BE2C (cell line): Measurements from ENCODE around the gene CRYBA2.
A peak's percentile ranks its signal among the peaks of the same experiment; 100 is the strongest.

Experiments
- DNase-seq: peaks from one replicate; pipeline ENCODE4 v3.0.0-alpha.2; 2020
- H3K27me3 ChIP-seq: fragments of 250-450 bp; sonication (Bioruptor Pico); 2 replicates; pipeline ENCODE4 v1.5.1; 2020; ENCODE audit warnings: mild to moderate bottlenecking
- H3K36me3 ChIP-seq: fragments of 250-450 bp; sonication (Bioruptor Pico); 2 replicates; pipeline ENCODE4 v1.5.1; 2020; ENCODE audit warnings: mild to moderate bottlenecking
- H3K4me1 ChIP-seq: fragments of 250-450 bp; sonication (Bioruptor Pico); 2 replicates; pipeline ENCODE4 v1.5.1; 2020
- H3K4me3 ChIP-seq: 2 replicates; pipeline ENCODE4 v1.5.1; 2011; ENCODE audit warnings: low read depth, low read length
- H3K9me3 ChIP-seq: fragments of 250-450 bp; sonication (Bioruptor Pico); 2 replicates; pipeline ENCODE4 v1.5.1; 2020
- CTCF ChIP-seq: IDR thresholded peaks from 2 replicates; pipeline ENCODE4 v1.5.1; 2012; ENCODE audit warnings: mild to moderate bottlenecking, low read depth, low read length

CRYBA2 gene

GRCh38 chr2:218984239-218985020 lies 8.8 kb downstream of the CRYBA2 start:
- Histone ChIP-seq H3K27me3 (peaks cover 3% of the 10 kb centered on the region; the same call in 1 of the 2 replicates), H3K4me1 (peaks cover 26% of the 10 kb centered on the region), H3K36me3 (peaks cover 26% of the 10 kb centered on the region), H3K4me3 (peak overlapping the region; percentile 96), H3K9me3 (no peaks in the 10 kb centered on the region)
- no peak for TF ChIP-seq CTCF
- peak; percentile 76 for DNase-seq

- no peak for TF ChIP-seq CTCF
- Histone ChIP-seq H3K9me3 (no peaks in the 10 kb centered on the region), H3K4me1 (peaks cover 26% of the 10 kb centered on the region), H3K4me3 (peak overlapping the region; percentile 96), H3K27me3 (peaks cover 3% of the 10 kb centered on the region; the same call in 1 of the 2 replicates), H3K36me3 (peaks cover 26% of the 10 kb centered on the region)
- DNase-seq: no peak
Measured at GRCh38 chr2:218983934-218984238, 9.3 kb downstream of the CRYBA2 start.

GRCh38 chr2:218983263-218983933 lies 9.8 kb downstream of the CRYBA2 start:
- TF ChIP-seq CTCF: peak; percentile 10; the same call in 1 of the 2 replicates
- Histone ChIP-seq H3K9me3 (no peaks in the 10 kb centered on the region), H3K4me1 (peaks cover 21% of the 10 kb centered on the region), H3K4me3 (peak overlapping the region; percentile 96), H3K27me3 (peaks cover 3% of the 10 kb centered on the region; the same call in 1 of the 2 replicates), H3K36me3 (peaks cover 26% of the 10 kb centered on the region)
- DNase-seq: peak; percentile 69

- Histone ChIP-seq H3K27me3 (peaks cover 3% of the 10 kb centered on the region; the same call in 1 of the 2 replicates), H3K36me3 (peaks cover 26% of the 10 kb centered on the region), H3K4me1 (peaks cover 21% of the 10 kb centered on the region), H3K4me3 (peak overlapping the region; percentile 96), H3K9me3 (no peaks in the 10 kb centered on the region)
- no peak for TF ChIP-seq CTCF
- peak; percentile 37 for DNase-seq
Measured at GRCh38 chr2:218982586-218983262, 10.5 kb downstream of the CRYBA2 start.

- peak; percentile 68 for DNase-seq
Measured at GRCh38 chr2:218981881-218982585, 11.2 kb downstream of the CRYBA2 start.

More at GRCh38 chr2:218981881-218982585, 11.2 kb downstream of the CRYBA2 start:
- H3K4me1 ChIP-seq: peaks cover 21% of the 10 kb centered on the region
- peaks cover 3% of the 10 kb centered on the region; the same call in 1 of the 2 replicates for H3K27me3 ChIP-seq
- H3K9me3 ChIP-seq: no peaks in the 10 kb centered on the region
- peaks cover 26% of the 10 kb centered on the region for H3K36me3 ChIP-seq
- no peak for TF ChIP-seq CTCF
- H3K4me3 ChIP-seq: peak overlapping the region; percentile 96
